ENCODE data around the gene ZNF444.

- no peak for TF ChIP-seq CTCF (IDR thresholded peaks at IDR 0.05 in 8 of 11, conservative IDR thresholded peaks at IDR 0.05 in 3 of 11)
- peak in 2 of 3 donors; percentile 26 to 39 for TF ChIP-seq POLR2AphosphoS5 (IDR thresholded peaks at IDR 0.05)
Measured at GRCh38 chr19:56156768-56157167, 15.7 kb downstream of the ZNF444 start.
